Upper lobe of left lung (tissue), 4 donors: ENCODE measurements around the gene YIPF1.

Experiments
- EP300 ChIP-seq, 4 donors: sonication (generic); formaldehyde crosslinking; IDR thresholded peaks; one replicate each; pipeline ENCODE4 v1.5.1; 2017; ENCODE audit warnings: antibody characterized with exemption in 4 of 4, control low read depth in 2 of 4
- POLR2A ChIP-seq, 4 donors: fragments of 450-650 bp; IDR thresholded peaks; one replicate each; pipeline ENCODE4 v1.5.1; 2016 to 2017; ENCODE audit warnings: antibody characterized with exemption in 4 of 4, mild to moderate bottlenecking in 2 of 4
- TF ChIP-seq, protein P1 (sequence below), 6 experiments: fragments of 450-650 bp in 4 of 6; fragments of 200-600 bp in 2 of 6; sonication (generic) in 2 of 6; IDR thresholded peaks; one replicate each; pipeline ENCODE4 v1.5.1; 2016 to 2019; ENCODE audit warnings: antibody characterized with exemption in 6 of 6

DNA sequence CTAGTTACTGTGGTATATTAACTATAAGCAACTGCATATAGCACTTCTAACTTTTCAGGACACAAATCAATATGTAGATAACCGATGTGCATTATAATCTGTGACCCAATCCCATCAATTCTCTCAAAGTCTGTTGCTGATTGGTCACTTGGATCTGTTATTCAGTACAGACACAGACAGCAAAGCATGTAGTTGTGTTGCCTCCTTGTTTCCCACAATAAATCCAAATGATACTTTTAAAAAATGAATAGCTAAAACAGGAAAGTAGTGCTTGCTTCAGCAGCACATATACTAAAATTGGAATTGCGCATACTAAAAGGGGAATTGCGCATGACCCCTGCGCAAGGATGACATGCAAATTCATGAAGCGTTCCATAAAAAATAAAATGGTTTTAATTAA lies 79.6 kb downstream of the YIPF1 start:
- TF ChIP-seq, protein P1, sequence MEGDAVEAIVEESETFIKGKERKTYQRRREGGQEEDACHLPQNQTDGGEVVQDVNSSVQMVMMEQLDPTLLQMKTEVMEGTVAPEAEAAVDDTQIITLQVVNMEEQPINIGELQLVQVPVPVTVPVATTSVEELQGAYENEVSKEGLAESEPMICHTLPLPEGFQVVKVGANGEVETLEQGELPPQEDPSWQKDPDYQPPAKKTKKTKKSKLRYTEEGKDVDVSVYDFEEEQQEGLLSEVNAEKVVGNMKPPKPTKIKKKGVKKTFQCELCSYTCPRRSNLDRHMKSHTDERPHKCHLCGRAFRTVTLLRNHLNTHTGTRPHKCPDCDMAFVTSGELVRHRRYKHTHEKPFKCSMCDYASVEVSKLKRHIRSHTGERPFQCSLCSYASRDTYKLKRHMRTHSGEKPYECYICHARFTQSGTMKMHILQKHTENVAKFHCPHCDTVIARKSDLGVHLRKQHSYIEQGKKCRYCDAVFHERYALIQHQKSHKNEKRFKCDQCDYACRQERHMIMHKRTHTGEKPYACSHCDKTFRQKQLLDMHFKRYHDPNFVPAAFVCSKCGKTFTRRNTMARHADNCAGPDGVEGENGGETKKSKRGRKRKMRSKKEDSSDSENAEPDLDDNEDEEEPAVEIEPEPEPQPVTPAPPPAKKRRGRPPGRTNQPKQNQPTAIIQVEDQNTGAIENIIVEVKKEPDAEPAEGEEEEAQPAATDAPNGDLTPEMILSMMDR (IDR thresholded peaks at IDR 0.05) = no peak
- TF ChIP-seq EP300 (IDR thresholded peaks at IDR 0.05) (no peak), POLR2A (IDR thresholded peaks at IDR 0.05) (no peak)
